ENCODE measurements around the gene UGT2B10. TPM values are rescaled to one million over a fixed set of nuclear protein-coding genes. Genes with fewer than 3 reads are reported as not detected.
A peak's percentile ranks its signal among the peaks of the same experiment; 100 is the strongest.
"Not testable (repeated sequence)": the region's sequence is repeated elsewhere in the genome, so short reads cannot be mapped to it uniquely, and the experiment has no call there.

UGT2B10 gene
- total and polyA plus RNA-seq, 2 of the 13 experiments (the other 11 are each of a cell fraction or from before 2014, with no cell fraction given), result 107 to 148 TPM

- TF ChIP-seq HNF1A (IDR thresholded peaks at IDR 0.05; ENCODE audit: low read depth) (peak; percentile 53), HNF1A (CRISPR knock-in tag; IDR thresholded peaks at IDR 0.05; ENCODE audit: borderline replicate concordance) (peak; percentile 57; the same call in 1 of the 2 replicates), CREB1 (CRISPR knock-in tag; IDR thresholded peaks at IDR 0.05) (peak; percentile 25; the same call in 1 of the 2 replicates), ZKSCAN8 (CRISPR knock-in tag; IDR thresholded peaks at IDR 0.05; ENCODE audit: borderline replicate concordance) (peak; percentile 33; the same call in 1 of the 2 replicates), TOE1 (CRISPR knock-in tag; IDR thresholded peaks at IDR 0.05) (0 out of 2 replicates have a peak, but pooled peaks have one; percentile 20), BCL6 (CRISPR knock-in tag; IDR thresholded peaks at IDR 0.05) (peak; percentile 91), EHMT2 (IDR thresholded peaks at IDR 0.05; ENCODE audit: borderline replicate concordance, low read depth, low read length) (peak; percentile 67; the same call in 1 of the 2 replicates), ARID3A (IDR thresholded peaks at IDR 0.05; ENCODE audit: low read depth, low read length) (0 out of 2 replicates have a peak, but pooled peaks have one; percentile 26), FOSL2 (CRISPR knock-in tag; IDR thresholded peaks at IDR 0.05) (peak; percentile 25; the same call in 1 of the 2 replicates), FOXP1 (CRISPR knock-in tag; IDR thresholded peaks at IDR 0.05) (peak; percentile 67), ARID5B (CRISPR knock-in tag; IDR thresholded peaks at IDR 0.05) (peak; percentile 93), SOX13 (IDR thresholded peaks at IDR 0.05) (peak; percentile 41; the same call in 1 of the 2 replicates), SOX13 (CRISPR knock-in tag; conservative IDR thresholded peaks at IDR 0.05 in 1 of 2, IDR thresholded peaks at IDR 0.05 in 1 of 2) (peak in 1 of 2 experiments; percentile 88; a peak in 2 of 4 replicates), TCF7 (IDR thresholded peaks at IDR 0.05; ENCODE audit: low read depth) (peak; percentile 65), PATZ1 (CRISPR knock-in tag; IDR thresholded peaks at IDR 0.05) (peak; percentile 90), NFKBIZ (CRISPR knock-in tag; IDR thresholded peaks at IDR 0.05) (0 out of 2 replicates have a peak, but pooled peaks have one; percentile 52), CREM (IDR thresholded peaks at IDR 0.05) (peak; percentile 76)
- TF ChIP-seq CREB1 (IDR thresholded peaks at IDR 0.05); FOXP1 (IDR thresholded peaks at IDR 0.05); CREM (CRISPR knock-in tag; IDR thresholded peaks at IDR 0.05): not testable (repeated sequence)
These were observed 2.3 kb downstream of the UGT2B10 start (continued) for GRCh38 chr4:68818030-68818462.
